DOHH2 (cell line): ENCODE measurements around the gene ZNF37A.

Source experiments
- H3F3A ChIP-seq: fragments of 200-600 bp; sonication (generic), shearing (Covaris generic); 2 replicates; pipeline ENCODE4 v1.6.0; 2016; ENCODE audit warnings: antibody characterized with exemption, mild to moderate bottlenecking; ENCODE audit not compliant: control insufficient read depth, insufficient read depth
- H3K27ac ChIP-seq: fragments of 200-600 bp; sonication (generic); 2 replicates; pipeline ENCODE4 v1.5.1; 2014; ENCODE audit warnings: low read depth, mild to moderate bottlenecking, low read length, moderate library complexity
- H3K27me3 ChIP-seq: fragments of 200-600 bp; sonication (generic); 2 replicates; pipeline ENCODE4 v1.6.1; 2014; ENCODE audit warnings: mild to moderate bottlenecking, low read length, mixed read lengths; ENCODE audit not compliant: control insufficient read depth
- H3K36me3 ChIP-seq: fragments of 200-600 bp; sonication (generic); 2 replicates; pipeline ENCODE4 v1.6.1; 2014; ENCODE audit warnings: mild to moderate bottlenecking, low read length, moderate library complexity, mixed read lengths; ENCODE audit not compliant: control insufficient read depth
- H3K4me1 ChIP-seq: fragments of 200-600 bp; sonication (generic); 2 replicates; pipeline ENCODE4 v1.6.1; 2014; ENCODE audit warnings: mild to moderate bottlenecking, low read length, mixed read lengths; ENCODE audit not compliant: control insufficient read depth
- H3K4me2 ChIP-seq: fragments of 200-600 bp; sonication (generic); 2 replicates; pipeline ENCODE4 v1.6.0; 2014; ENCODE audit warnings: mild to moderate bottlenecking, low read length, moderate library complexity
- H3K4me3 ChIP-seq: fragments of 200-600 bp; sonication (generic); 2 replicates; pipeline ENCODE4 v1.5.1; 2014; ENCODE audit warnings: mild to moderate bottlenecking, low read length, mixed read lengths
- H3K79me2 ChIP-seq: fragments of 200-600 bp; sonication (generic); 2 replicates; pipeline ENCODE4 v1.6.1; 2014; ENCODE audit warnings: mild to moderate bottlenecking, low read length, mixed read lengths; ENCODE audit not compliant: control insufficient read depth
- H3K9me2 ChIP-seq: fragments of 200-600 bp; sonication (generic); replicated peaks from 2 replicates; pipeline ENCODE4 v1.6.1; 2014; ENCODE audit warnings: mild to moderate bottlenecking, low read length, mixed read lengths; ENCODE audit not compliant: control insufficient read depth
- H3K9me3 ChIP-seq: fragments of 200-600 bp; sonication (generic); 2 replicates; pipeline ENCODE4 v1.6.1; 2014; ENCODE audit warnings: antibody characterized with exemption, low read length, mixed read lengths; ENCODE audit not compliant: control insufficient read depth, insufficient read depth
- H4K20me1 ChIP-seq: fragments of 200-600 bp; sonication (generic); 2 replicates; pipeline ENCODE4 v1.6.0; 2014; ENCODE audit warnings: low read depth, mild to moderate bottlenecking, antibody characterized with exemption, low read length, moderate library complexity; ENCODE audit not compliant: control insufficient read depth, insufficient read depth
- EZH2phosphoT487 ChIP-seq: fragments of 200-600 bp; sonication (generic); IDR thresholded peaks from 2 replicates; pipeline ENCODE4 v1.6.1; 2017; ENCODE audit warnings: borderline replicate concordance, mild to moderate bottlenecking, antibody characterized with exemption, low read length, moderate library complexity, mixed read lengths
- TF ChIP-seq, protein P1 (sequence below): fragments of 200-600 bp; sonication (generic); IDR thresholded peaks from one replicate; pipeline ENCODE4 v1.5.1; 2014; ENCODE audit warnings: antibody characterized with exemption, mild to moderate bottlenecking, low read depth, low read length; ENCODE audit not compliant: poor library complexity, severe bottlenecking

ZNF37A gene

GRCh38 chr10:38103756-38104155 lies 9.6 kb downstream of the ZNF37A start:
- Histone ChIP-seq H3F3A (no peaks in the 10 kb centered on the region), H4K20me1 (no peaks in the 10 kb centered on the region), H3K9me2 (no peaks in the 10 kb centered on the region), H3K36me3 (peaks cover 61% of the 10 kb centered on the region), H3K27me3 (no peaks in the 10 kb centered on the region), H3K27ac (no peak overlapping the region), H3K79me2 (no peaks in the 10 kb centered on the region), H3K4me3 (no peak overlapping the region), H3K9me3 (peaks cover 18% of the 10 kb centered on the region; the same call in 1 of the 2 replicates), H3K4me2 (no peak overlapping the region), H3K4me1 (no peaks in the 10 kb centered on the region)
- no peak for TF ChIP-seq EZH2phosphoT487
- TF ChIP-seq, protein P1, sequence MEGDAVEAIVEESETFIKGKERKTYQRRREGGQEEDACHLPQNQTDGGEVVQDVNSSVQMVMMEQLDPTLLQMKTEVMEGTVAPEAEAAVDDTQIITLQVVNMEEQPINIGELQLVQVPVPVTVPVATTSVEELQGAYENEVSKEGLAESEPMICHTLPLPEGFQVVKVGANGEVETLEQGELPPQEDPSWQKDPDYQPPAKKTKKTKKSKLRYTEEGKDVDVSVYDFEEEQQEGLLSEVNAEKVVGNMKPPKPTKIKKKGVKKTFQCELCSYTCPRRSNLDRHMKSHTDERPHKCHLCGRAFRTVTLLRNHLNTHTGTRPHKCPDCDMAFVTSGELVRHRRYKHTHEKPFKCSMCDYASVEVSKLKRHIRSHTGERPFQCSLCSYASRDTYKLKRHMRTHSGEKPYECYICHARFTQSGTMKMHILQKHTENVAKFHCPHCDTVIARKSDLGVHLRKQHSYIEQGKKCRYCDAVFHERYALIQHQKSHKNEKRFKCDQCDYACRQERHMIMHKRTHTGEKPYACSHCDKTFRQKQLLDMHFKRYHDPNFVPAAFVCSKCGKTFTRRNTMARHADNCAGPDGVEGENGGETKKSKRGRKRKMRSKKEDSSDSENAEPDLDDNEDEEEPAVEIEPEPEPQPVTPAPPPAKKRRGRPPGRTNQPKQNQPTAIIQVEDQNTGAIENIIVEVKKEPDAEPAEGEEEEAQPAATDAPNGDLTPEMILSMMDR = no peak

DNA sequence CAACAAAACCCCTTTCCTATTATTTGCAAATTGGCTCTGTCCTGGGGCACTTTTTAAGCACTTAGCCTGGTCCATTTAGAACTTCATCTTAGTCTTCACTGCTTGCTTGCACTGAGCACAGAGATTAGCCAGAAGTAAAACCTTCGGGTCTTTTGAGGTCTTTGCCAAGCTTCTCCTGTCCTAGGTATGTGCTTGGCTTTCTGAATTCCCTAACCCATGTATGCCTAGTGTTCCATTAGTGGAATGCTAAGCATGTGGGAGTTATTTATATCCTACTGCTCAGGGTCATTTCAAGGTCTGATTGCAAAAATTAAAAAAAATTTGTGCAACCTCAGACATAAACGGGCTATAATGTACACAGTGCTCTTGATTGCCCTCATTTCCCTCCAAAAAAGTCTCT lies 18.0 kb downstream of the ZNF37A start:
- Histone ChIP-seq H3K9me2 (no peaks in the 10 kb centered on the region), H3K9me3 (peaks cover 18% of the 10 kb centered on the region), H3K79me2 (no peaks in the 10 kb centered on the region), H3F3A (no peaks in the 10 kb centered on the region), H3K27me3 (no peaks in the 10 kb centered on the region), H3K4me2 (no peak overlapping the region), H3K4me3 (no peak overlapping the region), H3K36me3 (peaks cover 35% of the 10 kb centered on the region), H3K4me1 (no peaks in the 10 kb centered on the region), H3K27ac (no peak overlapping the region), H4K20me1 (no peaks in the 10 kb centered on the region)
- no peak for TF ChIP-seq EZH2phosphoT487
- TF ChIP-seq, protein P1 = no peak

DNA sequence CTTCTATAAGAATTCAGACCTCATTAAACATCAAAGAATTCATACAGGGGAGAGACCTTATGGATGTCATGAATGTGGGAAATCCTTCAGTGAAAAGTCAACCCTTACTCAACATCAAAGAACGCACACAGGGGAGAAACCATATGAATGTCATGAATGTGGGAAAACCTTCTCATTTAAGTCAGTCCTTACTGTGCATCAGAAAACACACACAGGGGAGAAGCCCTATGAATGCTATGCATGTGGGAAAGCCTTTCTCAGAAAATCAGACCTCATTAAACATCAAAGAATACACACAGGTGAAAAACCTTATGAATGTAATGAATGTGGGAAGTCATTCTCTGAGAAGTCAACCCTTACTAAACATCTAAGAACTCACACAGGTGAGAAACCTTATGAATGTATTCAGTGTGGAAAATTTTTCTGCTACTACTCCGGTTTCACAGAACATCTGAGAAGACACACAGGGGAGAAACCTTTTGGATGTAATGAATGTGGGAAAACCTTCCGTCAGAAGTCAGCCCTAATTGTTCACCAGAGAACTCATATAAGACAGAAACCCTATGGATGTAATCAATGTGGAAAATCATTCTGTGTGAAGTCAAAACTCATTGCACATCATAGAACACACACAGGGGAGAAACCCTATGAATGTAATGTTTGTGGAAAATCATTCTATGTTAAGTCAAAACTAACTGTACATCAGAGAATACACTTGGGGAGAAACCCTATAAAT lies 24.1 kb downstream of the ZNF37A start:
- TF ChIP-seq EZH2phosphoT487 = no peak
- TF ChIP-seq, protein P1 = no peak
- H3K27ac ChIP-seq = no peak overlapping the region
- no peaks in the 10 kb centered on the region for H4K20me1 ChIP-seq
- no peak overlapping the region for H3K4me2 ChIP-seq
- H3K36me3 ChIP-seq = peaks cover 55% of the 10 kb centered on the region
- H3K4me3 ChIP-seq = no peak overlapping the region
- H3K27me3 ChIP-seq = no peaks in the 10 kb centered on the region
- H3K79me2 ChIP-seq = no peaks in the 10 kb centered on the region
- H3K9me3 ChIP-seq = peaks cover 56% of the 10 kb centered on the region
- H3F3A ChIP-seq = no peaks in the 10 kb centered on the region
- no peaks in the 10 kb centered on the region for H3K4me1 ChIP-seq
- no peaks in the 10 kb centered on the region for H3K9me2 ChIP-seq
